ENCODE results near the gene GDI2. TPM values are rescaled to one million over a fixed set of nuclear protein-coding genes. Genes with fewer than 3 reads are reported as not detected.

GDI2 gene
- total and polyA plus RNA-seq, 2 of the 13 experiments (the other 11 are each of a cell fraction or from before 2014, with no cell fraction given) = 153 to 477 TPM

- TF ChIP-seq USF2 (IDR thresholded peaks at IDR 0.05; ENCODE audit: low read depth, low read length) (no peak), USF2 (CRISPR knock-in tag; IDR thresholded peaks at IDR 0.05; ENCODE audit: borderline replicate concordance) (no peak), ZBTB37 (CRISPR knock-in tag; IDR thresholded peaks at IDR 0.05) (peak; percentile 84; the same call in 1 of the 2 replicates), ZNF598 (CRISPR knock-in tag; IDR thresholded peaks at IDR 0.05; ENCODE audit: borderline replicate concordance) (no peak), ISL2 (CRISPR knock-in tag; IDR thresholded peaks at IDR 0.05) (no peak), ZMYM4 (CRISPR knock-in tag; IDR thresholded peaks at IDR 0.05) (peak; percentile 25; the same call in 1 of the 2 replicates), POGZ (CRISPR knock-in tag; IDR thresholded peaks at IDR 0.05) (0 out of 2 replicates have a peak, but pooled peaks have one; percentile 16), ZMYM2 (CRISPR knock-in tag; IDR thresholded peaks at IDR 0.05) (no peak), ATF2 (CRISPR knock-in tag; IDR thresholded peaks at IDR 0.05) (no peak), ZIK1 (CRISPR knock-in tag; IDR thresholded peaks at IDR 0.05; ENCODE audit: borderline replicate concordance, low read depth) (no peak), RARA (CRISPR knock-in tag; IDR thresholded peaks at IDR 0.05) (peak; percentile 71), ZBTB8A (CRISPR knock-in tag; IDR thresholded peaks at IDR 0.05; ENCODE audit: borderline replicate concordance, low read depth) (no peak), NR2C2 (CRISPR knock-in tag; IDR thresholded peaks at IDR 0.05; ENCODE audit: borderline replicate concordance) (no peak), SKIL (CRISPR knock-in tag; IDR thresholded peaks at IDR 0.05; ENCODE audit: borderline replicate concordance) (no peak), MZF1 (CRISPR knock-in tag; IDR thresholded peaks at IDR 0.05; ENCODE audit: borderline replicate concordance) (no peak), ZKSCAN8 (CRISPR knock-in tag; IDR thresholded peaks at IDR 0.05; ENCODE audit: borderline replicate concordance) (no peak), ATF1 (CRISPR knock-in tag; IDR thresholded peaks at IDR 0.05) (no peak), ZBTB38 (CRISPR knock-in tag; IDR thresholded peaks at IDR 0.05) (peak; percentile 69; the same call in 1 of the 2 replicates), XBP1 (CRISPR knock-in tag; IDR thresholded peaks at IDR 0.05) (no peak)
Observed at GRCh38 chr10:5748394-5748803, 64.8 kb downstream of the GDI2 start (continued).
